Lower leg skin (tissue), 4 donors: Measurements from ENCODE around the gene PTPRT. TPM values are rescaled to one million over a fixed set of nuclear protein-coding genes. Genes with fewer than 3 reads are reported as not detected.

ENCODE experiments used
- DNase-seq, 2 donors: peaks; one replicate each; pipeline ENCODE4 v3.0.0-alpha.2; 2019; ENCODE audit warnings: low spot score in 2 of 2
- H3K4me3 ChIP-seq: fragments of 200-600 bp; sonication (generic); 2 replicates; pipeline ENCODE4 v1.5.1; 2017; ENCODE audit warnings: mild to moderate bottlenecking, low read depth; ENCODE audit not compliant: poor library complexity, severe bottlenecking
- POLR2A ChIP-seq, 2 donors: fragments of 450-650 bp; IDR thresholded peaks; one replicate each; pipeline ENCODE4 v1.6.1; 2016 to 2017; ENCODE audit warnings: antibody characterized with exemption in 2 of 2, mild to moderate bottlenecking in 1 of 2, moderate library complexity in 1 of 2
- WGBS, 2 donors: methylation state at CpG; one replicate each; pipeline ENCODE4 v1.1.5; 2018; 5-methylcytosine and 5-hydroxymethylcytosine counted together
- intact Hi-C: fragments of 100-400 bp; cut with DNase I; formaldehyde crosslinking; loops from one replicate; pipeline ENCODE4 v1.15.0; 2023; ENCODE audit warnings: low total_unique reads
- total RNA-seq, 4 donors: library from RNA; depleted of rRNA; stranded (reverse); fragments of >200 nt; gene quantifications; one replicate each; pipeline ENCODE4 v1.1.0, GENCODE V29; 2016
- TF ChIP-seq, protein P1 (sequence below), 3 donors: fragments of 450-650 bp; IDR thresholded peaks; one replicate each; pipeline ENCODE4 v1.5.1; 2016; ENCODE audit warnings: antibody characterized with exemption in 3 of 3, mild to moderate bottlenecking in 3 of 3, moderate library complexity in 2 of 3

Gene PTPRT
- total RNA-seq, 4 donors from 2014 or later = 0.34 to 1.4 (median 0.95) TPM

DNA sequence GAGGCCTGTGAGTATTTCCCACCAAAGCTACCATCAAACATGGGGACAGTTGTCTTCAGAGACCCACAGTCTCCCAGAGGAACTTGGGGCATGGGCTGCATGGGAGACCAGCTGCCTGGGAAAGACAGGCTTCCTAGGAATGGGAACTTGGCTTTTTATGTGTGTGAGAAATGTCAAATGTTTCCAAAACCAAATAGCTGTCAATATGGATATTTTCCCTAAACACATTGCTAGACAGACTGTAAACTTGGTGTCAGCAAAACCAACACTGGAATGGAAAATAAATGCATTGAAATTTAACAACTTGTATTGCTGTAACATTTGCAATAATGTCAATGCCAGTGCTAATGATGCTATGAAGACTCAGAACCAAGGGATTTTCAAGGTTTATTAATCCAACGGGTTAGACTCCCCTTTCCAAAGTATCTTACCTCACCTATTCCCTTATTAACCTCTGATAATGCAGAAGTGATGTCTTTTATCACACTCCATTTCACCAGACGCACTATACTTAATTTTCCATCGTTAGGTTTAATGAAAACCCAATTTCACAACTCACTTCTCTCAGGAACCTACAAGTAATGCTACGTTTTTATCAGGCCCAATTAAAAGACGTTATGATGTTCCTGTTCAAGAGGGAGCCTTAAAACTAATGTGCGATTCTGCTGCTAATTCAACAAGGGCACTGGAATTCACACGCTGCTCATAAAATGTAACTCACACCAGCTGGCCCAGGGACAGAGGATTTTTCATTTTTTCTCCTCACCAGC, 1025.4 kb downstream of the PTPRT start:
- no peak for DNase-seq
- no peak for TF ChIP-seq POLR2A (IDR thresholded peaks at IDR 0.05)
- TF ChIP-seq, protein P1, sequence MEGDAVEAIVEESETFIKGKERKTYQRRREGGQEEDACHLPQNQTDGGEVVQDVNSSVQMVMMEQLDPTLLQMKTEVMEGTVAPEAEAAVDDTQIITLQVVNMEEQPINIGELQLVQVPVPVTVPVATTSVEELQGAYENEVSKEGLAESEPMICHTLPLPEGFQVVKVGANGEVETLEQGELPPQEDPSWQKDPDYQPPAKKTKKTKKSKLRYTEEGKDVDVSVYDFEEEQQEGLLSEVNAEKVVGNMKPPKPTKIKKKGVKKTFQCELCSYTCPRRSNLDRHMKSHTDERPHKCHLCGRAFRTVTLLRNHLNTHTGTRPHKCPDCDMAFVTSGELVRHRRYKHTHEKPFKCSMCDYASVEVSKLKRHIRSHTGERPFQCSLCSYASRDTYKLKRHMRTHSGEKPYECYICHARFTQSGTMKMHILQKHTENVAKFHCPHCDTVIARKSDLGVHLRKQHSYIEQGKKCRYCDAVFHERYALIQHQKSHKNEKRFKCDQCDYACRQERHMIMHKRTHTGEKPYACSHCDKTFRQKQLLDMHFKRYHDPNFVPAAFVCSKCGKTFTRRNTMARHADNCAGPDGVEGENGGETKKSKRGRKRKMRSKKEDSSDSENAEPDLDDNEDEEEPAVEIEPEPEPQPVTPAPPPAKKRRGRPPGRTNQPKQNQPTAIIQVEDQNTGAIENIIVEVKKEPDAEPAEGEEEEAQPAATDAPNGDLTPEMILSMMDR (IDR thresholded peaks at IDR 0.05) = no peak
- no peak overlapping the region for H3K4me3 ChIP-seq
- intact Hi-C loops = no loop called here
- WGBS, 2 donors = 65 to 67% methylated on average over 7 of the region's 7 CpGs

DNA sequence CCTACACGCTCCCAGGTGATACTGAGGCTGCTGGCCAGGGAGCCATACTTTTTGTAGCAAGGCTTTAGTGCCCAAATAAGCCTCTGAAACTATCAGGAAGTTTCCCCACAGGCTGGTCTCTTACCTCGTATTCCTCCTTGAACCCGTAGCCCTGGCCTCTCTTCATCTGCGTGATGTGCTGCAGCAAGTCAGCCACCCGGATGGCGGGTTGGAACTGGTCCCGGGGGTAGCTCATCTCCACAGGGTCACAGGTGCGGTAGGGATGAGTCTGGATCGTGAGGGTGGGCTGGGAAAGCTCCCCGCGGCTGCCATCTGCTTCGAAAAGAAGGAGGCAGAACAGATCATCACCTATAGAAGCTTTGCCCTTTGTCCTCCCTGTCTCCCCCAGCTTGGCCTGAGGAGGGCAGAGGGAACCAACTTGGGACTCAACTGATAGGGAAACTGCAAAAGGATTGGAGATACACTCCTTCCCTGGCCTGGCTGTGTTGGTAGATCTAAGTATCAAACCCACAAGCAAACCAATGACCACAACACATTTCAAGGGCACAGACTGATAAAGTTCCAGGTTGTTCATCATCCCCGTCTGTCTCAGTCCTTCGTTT, 1028.4 kb downstream of the PTPRT start:
- WGBS, 2 donors = 88 to 89% methylated on average over 12 to 14 of the region's 14 CpGs
- no peak for TF ChIP-seq POLR2A (IDR thresholded peaks at IDR 0.05)
- TF ChIP-seq, protein P1 (IDR thresholded peaks at IDR 0.05) = no peak
- no peak overlapping the region for H3K4me3 ChIP-seq
- DNase-seq = no peak
- intact Hi-C loops = no loop called here

DNA sequence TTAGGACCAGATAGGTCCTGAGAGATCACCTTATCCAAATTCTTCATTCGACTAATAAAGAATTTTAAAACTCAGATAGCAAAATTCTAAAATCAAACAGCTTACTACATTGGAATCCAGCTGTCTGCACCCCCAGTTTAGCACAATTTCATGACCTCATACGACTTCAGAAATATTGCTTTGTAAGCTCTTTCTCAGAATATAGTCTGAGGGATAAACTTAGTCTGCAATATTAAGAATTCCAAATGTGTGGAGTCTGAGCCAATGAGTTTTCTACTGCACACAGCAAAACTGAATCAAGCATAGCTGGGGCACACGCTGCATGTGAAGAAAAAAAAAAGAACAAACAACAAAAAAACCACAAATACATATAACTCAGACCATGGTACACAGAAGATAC, 1029.9 kb downstream of the PTPRT start:
- no peak for TF ChIP-seq POLR2A (IDR thresholded peaks at IDR 0.05)
- TF ChIP-seq, protein P1 (IDR thresholded peaks at IDR 0.05) = no peak
- WGBS, 2 donors = 49 to 58% methylated on average over 3 of the region's 3 CpGs
- no peak for DNase-seq
- no peak overlapping the region for H3K4me3 ChIP-seq
- intact Hi-C loops = no loop called here

DNA sequence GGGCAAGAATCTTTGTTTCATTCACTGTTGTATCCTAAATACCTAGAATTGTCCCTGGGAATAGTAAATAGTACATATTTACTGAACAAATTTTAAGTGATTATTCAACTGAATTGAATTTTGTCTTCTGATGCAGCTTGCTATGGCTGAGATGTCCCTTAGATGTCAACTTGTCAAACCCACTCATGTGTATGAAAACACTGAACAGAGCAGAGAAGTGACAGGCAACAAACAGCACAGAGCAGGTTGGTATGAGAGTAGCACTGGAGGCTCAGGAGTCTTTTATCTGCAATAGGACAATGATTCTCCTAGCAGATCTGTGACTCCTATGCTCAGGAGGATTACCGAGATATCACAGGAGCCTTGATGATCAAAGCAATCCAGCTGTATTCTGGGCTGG, 1031.4 kb downstream of the PTPRT start:
- no peak for TF ChIP-seq POLR2A (IDR thresholded peaks at IDR 0.05)
- TF ChIP-seq, protein P1 (IDR thresholded peaks at IDR 0.05) = no peak
- no peak overlapping the region for H3K4me3 ChIP-seq
- intact Hi-C loops = no loop called here
- WGBS, 2 donors = 76 to 100% methylated on average over 1 of the region's 1 CpG
- no peak for DNase-seq

DNA sequence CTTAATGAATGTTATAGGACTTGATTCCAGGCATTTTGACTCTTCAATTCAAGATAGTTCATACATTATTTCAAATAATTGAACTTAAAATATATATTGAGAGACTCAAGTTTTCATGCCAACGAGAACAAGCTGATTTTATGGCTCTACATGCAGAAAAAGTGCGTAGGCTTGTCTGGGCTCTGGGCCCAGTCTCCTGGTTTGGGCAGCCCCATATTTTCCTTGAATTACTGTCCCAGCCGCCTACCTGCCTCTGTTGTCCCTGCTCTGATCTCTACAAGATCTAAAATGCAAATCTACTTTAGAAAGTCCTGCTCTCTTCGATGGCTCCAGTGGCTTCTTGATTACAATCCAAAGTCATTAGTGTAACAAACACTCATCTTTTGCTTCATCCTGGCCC, 1034.1 kb downstream of the PTPRT start:
- intact Hi-C loops = no loop called here
- no peak overlapping the region for H3K4me3 ChIP-seq
- no peak for TF ChIP-seq POLR2A (IDR thresholded peaks at IDR 0.05)
- TF ChIP-seq, protein P1 (IDR thresholded peaks at IDR 0.05) = no peak
- no peak for DNase-seq
- 53% methylated on average over 4 of the region's 4 CpGs for WGBS, 2 donors
